ENCODE measurements around the gene TMEM163.

The TMEM163 gene

DNA sequence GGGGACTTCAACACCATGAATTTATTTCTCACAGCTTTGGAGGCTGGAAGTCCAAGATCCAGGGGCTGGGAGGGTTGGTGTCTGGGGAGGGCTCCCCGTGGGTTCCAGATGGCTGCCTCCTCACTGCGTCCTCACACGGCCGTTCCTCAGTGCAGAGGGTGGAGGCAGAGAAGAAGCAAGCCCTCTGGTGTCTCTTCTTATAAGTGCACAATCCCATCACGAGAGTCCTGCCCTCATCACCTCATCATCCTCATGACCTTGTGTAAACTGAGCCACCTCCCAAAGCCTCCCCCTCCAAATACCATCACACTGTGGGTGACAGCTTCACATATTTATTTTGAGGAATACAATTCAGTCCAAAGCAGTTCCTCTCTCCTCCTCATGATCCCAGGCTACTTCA lies 26.3 kb downstream of the TMEM163 start:
- DNase-seq (ENCODE audit: low spot score), result no peak

DNA sequence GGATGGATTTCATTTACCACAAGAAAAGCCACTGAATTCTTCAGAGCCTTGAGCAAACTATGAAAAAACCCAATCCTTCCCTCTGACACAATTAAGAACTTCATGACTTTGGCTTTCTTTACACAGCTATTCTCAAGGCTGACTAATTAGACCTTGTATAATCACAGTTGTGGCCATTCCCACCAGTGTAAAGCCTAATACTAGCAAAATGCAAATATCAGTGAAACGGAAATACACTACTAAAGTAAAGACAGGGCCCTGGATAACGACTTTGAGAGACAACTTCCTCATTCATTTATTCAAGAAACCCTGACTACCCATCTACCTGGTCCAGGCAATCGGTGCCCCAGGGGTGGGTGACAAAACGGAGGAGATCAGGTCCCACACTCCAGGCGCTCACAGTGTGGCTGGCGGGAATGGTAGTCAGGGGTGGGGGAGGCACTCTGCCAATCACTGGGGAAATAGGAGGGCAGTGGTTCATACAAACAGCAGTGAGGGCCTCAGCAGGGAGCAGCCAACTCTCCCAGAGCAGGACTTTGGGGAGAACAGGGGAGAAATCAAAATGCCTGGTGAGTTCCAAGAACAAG lies 28.1 kb downstream of the TMEM163 start:
- no peak for DNase-seq (ENCODE audit: low spot score)

DNA sequence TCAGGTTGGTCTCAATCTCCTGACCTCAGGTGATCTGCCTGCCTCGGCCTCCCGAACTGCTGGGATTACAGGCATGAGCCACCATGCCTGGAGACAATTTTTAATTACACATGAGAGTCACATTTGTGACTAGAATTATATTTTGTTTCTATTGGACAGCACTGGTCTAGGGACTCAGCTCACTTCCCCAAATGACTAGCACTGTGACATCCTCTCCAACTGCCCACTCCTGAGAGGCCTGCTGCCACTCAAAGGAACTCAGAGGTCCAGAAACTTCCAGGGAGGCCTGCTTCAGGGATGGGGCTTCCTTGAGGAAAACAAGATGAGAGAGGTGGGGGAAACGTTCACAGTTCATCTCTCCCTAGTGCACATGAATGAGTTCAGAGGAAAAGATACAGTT lies 29.5 kb downstream of the TMEM163 start:
- no peak for DNase-seq (ENCODE audit: low spot score)

DNA sequence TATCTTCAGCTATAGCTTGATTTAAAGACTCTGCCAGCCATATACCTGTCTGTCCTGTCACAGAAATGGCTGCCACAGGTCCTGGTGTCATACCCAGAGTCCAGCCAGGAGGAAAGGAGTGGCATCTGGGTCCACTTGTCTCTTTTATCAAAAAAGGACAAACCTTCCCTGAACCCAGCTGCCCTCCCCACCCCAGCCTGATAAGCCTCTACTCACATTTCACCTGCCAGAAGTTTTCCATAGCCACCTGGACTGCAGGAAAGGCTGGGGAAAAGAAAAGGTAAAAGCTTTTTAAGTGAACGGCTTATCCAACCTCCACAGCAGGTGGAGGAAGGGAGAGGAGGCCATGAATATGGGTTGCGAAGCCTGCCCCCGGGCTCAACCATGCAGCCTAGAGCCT lies 32.8 kb downstream of the TMEM163 start:
- no peak for DNase-seq (ENCODE audit: low spot score)

DNA sequence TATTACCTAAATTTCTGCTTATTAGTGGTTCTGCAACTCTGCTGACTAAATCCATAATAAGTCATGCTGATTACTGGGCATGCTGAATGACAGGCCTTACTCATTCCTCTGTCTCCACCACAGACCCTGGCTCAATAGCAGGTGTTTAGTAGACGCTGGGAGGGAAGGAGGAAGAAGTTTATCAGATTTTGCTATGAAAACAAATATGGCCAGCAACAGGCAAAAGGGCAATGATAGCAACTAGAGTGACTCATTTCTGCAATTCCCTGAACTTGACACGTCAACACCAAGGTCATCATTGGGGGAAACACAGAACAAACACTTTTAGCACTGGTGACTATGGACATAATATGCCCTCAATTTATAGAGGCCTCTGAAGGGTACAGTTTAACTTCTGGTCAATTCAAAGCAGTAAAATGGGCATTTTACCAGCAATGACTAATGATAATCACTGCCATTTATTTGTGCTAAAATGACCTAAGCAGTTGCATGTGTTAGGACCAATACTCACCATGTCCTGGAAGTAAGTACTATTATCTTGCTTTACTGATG lies 35.2 kb downstream of the TMEM163 start:
- DNase-seq (ENCODE audit: low spot score), result no peak

DNA sequence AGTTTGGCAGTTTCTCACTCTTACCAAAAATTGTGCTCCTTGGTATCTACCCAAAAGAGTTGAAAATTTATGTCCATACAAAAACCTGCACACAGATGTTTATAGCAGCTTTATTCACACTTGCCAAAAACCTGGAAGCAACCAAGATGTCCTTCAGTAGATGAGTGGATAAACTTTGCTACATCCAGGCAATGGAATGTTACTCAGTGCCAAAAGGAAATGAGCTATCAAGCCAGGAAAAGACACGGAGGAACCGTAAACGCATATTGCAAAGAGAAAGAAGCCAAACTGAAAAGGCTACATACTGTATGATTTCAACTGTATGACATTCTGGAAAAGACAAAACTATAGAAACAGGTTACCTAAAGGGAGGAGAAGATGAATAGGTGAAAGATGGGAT lies 36.1 kb downstream of the TMEM163 start:
- DNase-seq (ENCODE audit: low spot score), result no peak

DNA sequence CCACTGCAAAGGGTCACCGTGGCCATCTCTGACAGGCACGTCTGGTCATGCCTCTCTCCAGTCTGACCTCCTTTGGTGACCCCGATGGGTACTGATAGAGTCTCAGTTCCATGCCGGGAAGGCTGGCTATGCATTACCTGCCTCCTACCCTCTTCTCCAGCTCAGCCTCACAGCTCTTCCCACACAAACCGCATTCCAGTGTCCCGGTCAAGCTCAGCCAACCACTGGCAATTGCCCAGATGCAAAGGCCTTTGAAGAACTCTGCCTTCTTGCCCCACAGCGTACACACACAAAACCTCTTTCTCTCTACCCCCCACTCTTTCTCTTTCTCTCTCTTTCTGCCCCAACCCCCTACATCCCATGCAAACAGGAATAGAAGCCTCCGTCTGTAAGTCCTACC lies 37.6 kb downstream of the TMEM163 start:
- DNase-seq (ENCODE audit: low spot score), result no peak

DNA sequence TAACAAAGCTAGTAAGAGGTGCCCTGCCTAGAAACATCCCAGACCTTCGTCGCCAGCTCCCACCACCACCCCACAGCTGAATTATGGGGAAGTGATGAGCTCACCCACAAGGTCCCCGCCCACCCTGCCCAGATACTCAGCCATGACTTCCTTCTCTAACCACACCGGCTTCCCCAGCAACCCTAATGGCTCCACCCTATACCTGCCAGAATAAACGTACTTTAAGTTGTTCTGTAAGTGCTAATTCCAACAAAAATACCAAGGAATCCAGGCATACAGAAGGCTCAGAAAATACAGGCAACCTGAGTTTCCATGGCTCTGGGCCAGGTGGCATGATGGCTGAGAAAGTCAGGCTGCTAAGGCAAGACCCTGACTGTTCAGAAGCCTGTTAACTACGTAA lies 39.1 kb downstream of the TMEM163 start:
- no peak for DNase-seq (ENCODE audit: low spot score)

DNA sequence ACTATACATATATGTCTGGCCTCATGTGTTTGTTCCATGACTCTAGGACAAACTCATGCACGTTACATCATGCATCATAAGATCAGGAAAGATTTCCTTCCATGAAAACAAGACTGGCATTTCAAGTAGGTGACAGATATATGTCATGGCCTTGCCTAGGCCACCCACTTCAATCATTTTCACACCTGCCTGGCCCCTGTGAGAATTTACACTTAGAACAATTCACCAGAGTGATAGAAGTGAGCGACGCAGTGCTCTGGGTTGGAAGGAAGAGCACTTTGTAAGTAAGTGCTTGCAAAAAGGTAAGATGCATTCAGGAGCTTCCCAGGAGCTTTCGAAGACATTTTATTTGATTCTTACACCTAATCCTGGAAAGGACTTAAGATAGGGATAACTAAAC lies 39.5 kb downstream of the TMEM163 start:
- no peak for DNase-seq (ENCODE audit: low spot score)

DNA sequence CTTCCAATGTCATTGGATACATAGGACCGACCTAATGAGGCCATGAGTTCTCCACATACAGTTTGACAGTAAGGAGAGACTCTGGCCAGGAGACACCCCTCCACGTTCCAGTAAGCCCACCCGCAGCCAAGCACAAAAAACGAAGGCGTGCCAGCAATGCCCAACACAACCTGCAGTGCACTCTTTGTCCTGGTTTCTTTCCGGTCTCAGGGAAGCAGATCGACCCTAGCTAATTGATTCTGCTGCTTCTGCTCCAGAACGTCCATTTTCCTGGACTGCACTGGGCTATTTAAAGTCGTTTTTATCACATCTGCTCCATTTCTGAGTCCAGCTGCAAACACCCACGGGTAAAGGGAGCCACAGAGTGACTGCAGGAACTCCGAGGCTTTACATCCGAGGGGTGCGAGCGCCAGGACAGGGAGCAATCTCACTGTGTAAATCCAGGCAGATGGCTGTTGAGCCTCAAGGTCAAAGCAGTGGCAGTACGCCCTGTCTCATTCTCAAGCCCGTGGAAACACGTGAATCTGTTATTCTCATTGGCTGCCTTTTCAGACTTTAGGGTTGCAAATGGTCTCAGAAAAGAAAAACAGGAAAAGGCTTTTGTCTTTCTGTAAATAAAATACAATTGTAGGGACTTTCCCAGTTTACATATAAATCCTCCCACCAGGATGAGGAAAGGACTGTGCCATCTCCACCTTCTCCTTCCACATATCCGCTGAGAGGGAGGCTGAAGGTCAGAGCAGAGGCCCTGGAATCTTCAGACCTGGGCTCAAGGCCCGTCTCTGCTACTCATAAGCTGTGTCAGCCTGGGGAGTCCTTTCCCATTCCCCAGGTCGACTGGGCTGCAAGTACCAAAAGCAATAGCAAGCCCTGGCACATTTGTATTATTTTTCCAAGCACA lies 40.7 kb downstream of the TMEM163 start:
- no peak for DNase-seq (ENCODE audit: low spot score)

DNA sequence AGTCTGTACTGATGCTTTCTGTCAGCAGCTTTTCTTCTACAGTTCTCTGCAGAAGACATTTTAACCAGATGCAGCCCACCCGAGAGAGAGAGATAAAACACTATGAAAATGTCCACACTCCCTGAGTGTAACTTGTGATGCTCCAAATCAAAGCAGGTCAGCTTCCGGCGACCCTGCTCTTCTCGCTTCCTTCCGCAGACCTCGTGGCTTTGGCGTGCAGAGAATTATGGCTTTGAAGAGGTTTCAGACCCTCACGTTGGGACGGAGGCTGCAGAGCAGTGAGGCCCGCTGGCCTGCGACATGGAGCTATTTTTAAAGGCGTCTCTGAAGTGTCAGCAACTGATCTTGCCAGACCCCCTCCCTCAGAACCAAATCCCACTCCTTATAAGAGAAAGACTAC lies 41.8 kb downstream of the TMEM163 start:
- DNase-seq (ENCODE audit: low spot score), result no peak

DNA sequence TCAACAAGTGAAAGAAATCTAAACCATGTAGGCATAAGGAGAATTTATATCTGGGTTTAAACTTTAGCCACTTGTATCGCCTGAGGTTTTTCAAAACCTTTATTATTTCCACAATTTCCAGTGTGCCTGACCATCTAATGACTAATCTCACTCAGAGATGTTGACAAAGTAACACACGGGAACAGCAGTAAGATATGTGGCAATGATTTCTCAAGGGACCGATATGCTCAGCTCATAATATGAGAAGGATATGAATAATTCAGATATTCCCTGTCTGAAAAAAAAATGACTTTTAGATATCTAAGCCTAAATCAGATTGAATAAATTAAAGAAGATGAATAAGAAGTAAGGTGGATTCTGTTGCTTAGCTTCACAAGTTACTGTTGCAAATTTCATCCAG lies 43.5 kb downstream of the TMEM163 start:
- DNase-seq (ENCODE audit: low spot score), result no peak

DNA sequence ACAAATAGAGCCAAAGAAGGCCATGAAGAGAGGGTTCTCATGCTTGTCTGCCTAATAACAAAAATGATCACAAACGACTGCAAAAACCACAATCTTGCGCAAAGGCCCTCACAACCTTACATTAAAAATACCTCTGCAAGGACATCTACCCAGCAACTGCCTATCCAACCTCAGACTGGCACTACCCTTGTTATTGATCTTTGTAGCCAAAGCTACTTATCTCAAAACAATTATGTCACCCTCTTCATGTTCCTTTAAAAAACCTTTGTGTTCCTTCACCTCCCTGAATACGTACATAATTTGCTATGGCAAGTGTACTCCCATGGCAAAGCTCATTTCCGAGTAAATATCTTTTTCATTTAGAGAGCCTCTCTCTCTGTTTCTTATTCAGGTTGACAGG lies 44.1 kb downstream of the TMEM163 start:
- DNase-seq (ENCODE audit: low spot score), result no peak

DNA sequence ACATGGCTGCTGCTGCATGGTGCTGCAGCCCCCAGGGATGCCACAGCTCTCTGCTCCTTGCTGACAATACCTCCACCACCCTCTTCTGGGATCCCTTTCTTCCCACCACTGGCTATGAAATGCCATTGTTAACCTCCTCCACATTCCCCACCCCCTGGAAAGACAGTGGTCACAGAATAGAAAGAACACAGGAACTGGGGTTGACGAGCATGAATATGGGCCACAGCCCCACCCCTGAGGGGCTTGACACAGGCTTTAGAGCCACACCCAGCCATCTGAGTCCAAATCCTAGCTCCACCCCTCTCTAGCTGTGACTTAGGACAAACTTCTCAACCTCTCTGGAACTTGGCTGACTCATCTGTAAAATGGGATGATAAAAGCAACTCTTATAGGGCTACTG lies 47.3 kb downstream of the TMEM163 start:
- no peak for DNase-seq (ENCODE audit: low spot score)

DNA sequence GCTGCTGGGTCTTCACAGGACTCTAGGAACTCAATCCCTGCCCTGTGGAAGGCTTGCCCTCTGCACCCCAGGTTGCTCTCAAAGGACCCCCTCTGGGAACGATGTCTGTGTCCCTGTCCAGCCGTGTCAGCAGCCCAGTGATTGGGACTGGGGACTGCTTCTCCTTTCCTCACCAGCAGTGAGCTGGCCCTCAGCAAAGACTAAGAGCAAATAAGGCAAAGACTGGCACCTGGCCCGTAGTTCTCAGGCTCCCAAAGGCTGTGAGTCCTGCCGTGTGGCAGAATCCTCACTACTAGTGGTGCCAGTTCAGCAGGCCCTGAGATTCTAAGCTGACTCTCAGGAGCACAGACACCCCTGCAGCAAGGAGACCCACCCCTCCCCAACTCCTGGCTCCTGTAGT lies 47.8 kb downstream of the TMEM163 start:
- DNase-seq (ENCODE audit: low spot score), result no peak

DNA sequence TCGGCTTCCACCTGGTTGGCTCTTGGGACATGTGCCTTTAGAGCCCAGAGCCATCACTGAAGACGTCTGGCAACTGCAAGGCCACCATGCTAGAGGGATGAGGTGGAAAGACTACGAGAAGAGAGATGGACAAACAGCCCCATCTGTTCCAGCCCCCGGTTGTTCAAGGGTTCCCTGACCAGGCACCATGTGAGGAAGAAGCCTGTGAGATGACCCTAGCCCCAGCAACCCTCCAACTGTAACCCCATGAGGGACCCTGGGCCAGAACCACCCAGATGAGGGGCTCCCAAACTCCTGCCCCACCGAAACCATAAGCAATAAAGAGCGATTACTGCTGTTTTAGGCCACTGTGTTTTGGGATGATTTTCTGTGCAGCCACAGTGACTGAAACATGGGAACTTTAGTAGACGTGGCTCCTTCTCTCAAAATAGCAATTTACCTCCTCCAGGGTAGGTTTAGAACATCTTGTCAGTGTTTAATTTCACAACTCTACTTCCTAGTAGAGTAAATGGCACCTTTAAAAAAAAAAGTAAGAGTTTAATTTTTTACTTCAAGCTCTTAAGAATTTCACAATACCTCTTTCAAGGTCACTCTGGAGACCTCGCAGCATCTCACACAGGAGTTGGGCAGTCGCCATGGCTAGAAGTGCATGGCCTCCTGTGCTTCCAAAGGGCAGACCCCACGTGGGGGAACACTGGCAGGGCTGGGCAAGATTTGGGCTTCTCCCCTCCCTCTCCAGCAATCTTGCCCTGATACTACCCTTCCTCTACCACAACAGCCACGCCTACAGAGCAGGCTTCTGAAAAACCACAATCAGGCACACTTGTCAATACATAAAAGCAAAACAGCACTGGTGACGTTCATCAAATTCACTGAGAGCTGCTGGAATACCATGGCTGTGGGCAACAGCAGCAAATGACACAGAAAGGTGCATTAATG lies 48.8 kb downstream of the TMEM163 start:
- DNase-seq (ENCODE audit: low spot score), result no peak

DNA sequence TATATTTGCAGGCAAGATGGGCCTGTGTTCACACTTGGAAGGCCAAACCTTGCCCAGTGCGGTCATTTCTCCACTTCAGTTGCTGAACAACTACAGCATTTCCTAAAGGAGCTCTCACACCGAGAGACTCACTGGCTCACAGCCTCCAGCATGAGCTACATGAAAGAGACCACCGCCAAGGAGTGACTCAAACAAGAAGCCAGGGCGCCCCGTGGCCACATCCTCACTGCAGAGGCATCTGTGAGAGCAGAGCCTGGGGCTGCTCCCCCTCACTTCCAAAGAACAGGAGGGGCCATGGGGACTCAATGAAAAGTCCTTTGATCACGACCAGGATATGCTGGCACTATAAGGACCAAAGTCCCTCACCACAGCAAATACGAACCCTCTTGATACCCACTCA lies 50.0 kb downstream of the TMEM163 start:
- no peak for DNase-seq (ENCODE audit: low spot score)

DNA sequence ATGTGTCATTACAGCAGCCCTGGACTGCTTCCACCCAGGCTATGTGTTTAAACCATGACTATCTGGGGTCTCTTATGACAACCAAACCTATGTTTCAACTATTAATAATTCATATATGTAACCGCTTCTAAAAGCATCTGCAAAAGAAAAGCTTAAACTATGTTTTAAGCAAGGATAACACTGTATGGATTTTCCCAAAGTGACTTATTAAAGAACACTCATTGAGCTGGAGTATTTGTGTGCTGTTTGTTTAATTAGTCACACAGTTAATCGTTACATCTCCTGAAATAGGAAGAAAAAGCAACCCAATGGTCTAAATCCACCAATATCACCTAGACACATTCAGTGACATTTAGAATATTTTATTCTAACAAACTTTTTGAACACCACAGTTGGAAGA lies 51.3 kb downstream of the TMEM163 start:
- DNase-seq (ENCODE audit: low spot score), result no peak

DNA sequence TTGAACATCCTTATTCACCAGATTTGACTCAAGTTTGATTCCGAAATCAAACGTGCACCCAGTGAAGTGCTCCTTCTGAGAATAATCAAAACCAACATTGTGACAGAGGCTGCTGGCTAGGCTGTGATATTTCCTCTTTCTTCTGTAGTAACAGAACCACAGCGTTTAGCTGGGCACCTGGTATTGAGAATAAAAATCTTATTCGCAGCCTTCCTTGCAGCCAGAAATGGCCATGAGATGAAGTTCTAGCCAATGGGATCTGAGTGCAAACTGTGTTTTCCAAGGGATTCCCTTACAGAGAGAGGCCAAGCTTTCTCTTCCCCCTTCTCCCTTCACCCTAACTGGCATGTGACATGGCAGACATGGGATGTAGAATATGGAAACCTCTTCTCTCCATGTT lies 51.7 kb downstream of the TMEM163 start:
- DNase-seq (ENCODE audit: low spot score), result no peak

DNA sequence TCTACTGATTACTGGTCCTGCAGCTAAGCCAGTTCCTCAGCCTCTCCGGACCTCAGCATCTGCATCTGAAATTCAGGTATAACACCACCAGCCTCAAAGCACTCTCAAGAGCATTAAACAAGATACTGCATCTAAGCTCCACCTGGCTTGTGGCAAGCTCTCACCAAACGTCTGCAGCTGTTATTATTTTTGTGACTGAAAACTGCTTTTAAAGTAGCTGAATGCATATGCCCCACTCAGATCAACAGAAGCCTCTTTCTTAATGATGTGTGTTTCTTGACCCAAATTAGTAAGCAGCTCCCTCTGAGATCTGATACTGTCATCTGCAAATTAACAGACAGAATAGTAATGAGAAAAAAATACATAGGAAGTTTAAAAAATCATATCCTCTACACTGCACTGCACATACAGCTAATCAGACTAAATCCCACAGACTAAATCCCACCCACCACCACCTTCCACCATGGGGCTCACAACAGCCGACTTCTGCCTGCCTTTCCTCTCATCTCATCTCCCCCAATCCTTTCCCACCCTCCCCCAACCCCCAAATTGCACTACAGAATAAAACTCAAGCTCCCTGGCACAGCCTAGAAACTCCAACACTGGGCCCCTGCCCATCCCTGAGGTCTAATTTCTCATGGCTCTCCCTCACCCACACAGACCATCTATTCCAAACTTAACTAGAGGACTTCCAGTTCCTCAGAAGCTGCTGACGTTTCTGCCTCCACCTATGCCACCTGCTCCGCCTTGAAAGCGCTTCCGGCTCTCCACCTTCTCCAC lies 52.9 kb downstream of the TMEM163 start:
- DNase-seq (ENCODE audit: low spot score), result no peak
